Stimulated activated naive CD4-positive, alpha-beta T cell (primary cell): ENCODE results near the gene KDELR1.

Source experiments
- DNase-seq, 6 experiments: peaks; one replicate each; lab custom pipeline; 2025; lab: John Stamatoyannopoulos, UW

KDELR1 gene

GRCh38 chr19:48371367-48371766 lies 20.0 kb downstream of the KDELR1 start:
- no peak for DNase-seq

- no peak for DNase-seq
These were observed 20.4 kb downstream of the KDELR1 start for GRCh38 chr19:48370955-48371354.

- no peak for DNase-seq
These were observed 22.4 kb downstream of the KDELR1 start for GRCh38 chr19:48368936-48369335.

- DNase-seq: no peak
These were observed 23.5 kb downstream of the KDELR1 start for GRCh38 chr19:48367855-48368254.

- DNase-seq: no peak
These were observed 25.7 kb downstream of the KDELR1 start for GRCh38 chr19:48365602-48366001.

GRCh38 chr19:48364598-48365348 lies 26.6 kb downstream of the KDELR1 start:
- DNase-seq: no peak

- peak; percentile 95 to 99 (median 98) for DNase-seq
These were observed 27.3 kb downstream of the KDELR1 start, which contains the start of the genes SYNGR4 and TMEM143 for GRCh38 chr19:48363810-48364597. Gene SYNGR4, plus strand, starts transcription at chr19:48364367. Its CDS starts 1,476 bp downstream, at chr19:48365843. Gene TMEM143, minus strand, starts transcription at chr19:48363940. Its CDS starts 20 bp downstream, at chr19:48363920.

- peak in 1 of 6 experiments; percentile 42 for DNase-seq
These were observed 27.9 kb downstream of the KDELR1 start for GRCh38 chr19:48363500-48363809.

- peak; percentile 80 to 89 (median 84) for DNase-seq
These were observed 28.4 kb downstream of the KDELR1 start for GRCh38 chr19:48362716-48363499.

GRCh38 chr19:48361912-48362311 lies 29.4 kb downstream of the KDELR1 start:
- DNase-seq: no peak

- no peak for DNase-seq
These were observed 32.2 kb downstream of the KDELR1 start for GRCh38 chr19:48359123-48359522.

GRCh38 chr19:48355365-48355954 lies 35.9 kb downstream of the KDELR1 start:
- no peak for DNase-seq

- DNase-seq: no peak
These were observed 36.9 kb downstream of the KDELR1 start for GRCh38 chr19:48354332-48354992.

- DNase-seq: no peak
These were observed 37.7 kb downstream of the KDELR1 start for GRCh38 chr19:48353677-48354076.

GRCh38 chr19:48351341-48351752 lies 40.0 kb downstream of the KDELR1 start:
- DNase-seq: peak; percentile 44 to 75 (median 67)

GRCh38 chr19:48350856-48351255 lies 40.5 kb downstream of the KDELR1 start:
- no peak for DNase-seq

- DNase-seq: no peak
These were observed 42.6 kb downstream of the KDELR1 start for GRCh38 chr19:48348737-48349136.

- no peak for DNase-seq
These were observed 43.3 kb downstream of the KDELR1 start for GRCh38 chr19:48348045-48348444.

GRCh38 chr19:48346191-48346590 lies 45.2 kb downstream of the KDELR1 start:
- no peak for DNase-seq

GRCh38 chr19:48344892-48345291 lies 46.5 kb downstream of the KDELR1 start:
- DNase-seq: no peak

- no peak for DNase-seq
These were observed 48.4 kb downstream of the KDELR1 start for GRCh38 chr19:48342841-48343540.
